ENCODE data around the gene BFSP2. TPM values are rescaled to one million over a fixed set of nuclear protein-coding genes. Genes with fewer than 3 reads are reported as not detected.

The BFSP2 gene
- total RNA-seq, 2 donors from 2014 or later = not detected

DNA sequence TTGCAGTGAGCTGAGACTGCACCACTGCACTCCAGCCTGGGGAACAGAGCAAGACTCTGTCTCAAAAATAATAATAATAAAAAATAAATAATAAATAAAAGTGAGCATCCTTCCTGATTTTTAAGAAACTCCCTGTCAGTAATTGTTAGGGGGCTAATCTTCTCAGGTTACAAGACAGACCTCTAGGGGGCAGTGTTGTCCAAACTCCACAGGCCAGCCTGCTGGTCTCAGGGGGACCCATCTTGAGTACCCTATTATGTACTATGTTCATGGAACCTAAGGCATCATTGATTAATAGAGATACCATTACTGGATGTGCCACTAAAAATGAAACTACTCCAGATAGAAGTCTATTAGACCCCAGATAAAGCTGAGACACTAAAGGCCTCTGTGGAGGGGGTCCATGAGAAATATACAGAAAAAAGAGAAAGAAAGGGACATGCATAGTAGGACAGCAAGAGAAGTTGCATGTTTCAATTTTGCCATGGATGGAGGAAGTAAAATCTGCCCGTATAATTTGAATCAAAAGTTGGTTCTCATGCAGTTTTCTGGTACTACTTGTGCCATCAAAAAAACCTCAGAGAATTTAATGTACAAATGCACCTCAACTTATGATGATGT is 88.2 kb downstream of the BFSP2 start:
- Histone ChIP-seq H3K9me3 (no peaks in the 10 kb centered on the region), H3K27ac (no peak overlapping the region), H3K4me3 (no peak overlapping the region), H3K36me3 (no peaks in the 10 kb centered on the region), H3K27me3 (replicated peaks; ENCODE audit: insufficient read depth) (no peaks in the 10 kb centered on the region), H3K4me1 (replicated peaks) (no peaks in the 10 kb centered on the region)
- WGBS = 93% methylated on average over 1 of the region's 1 CpG
- intact Hi-C loops (cut with DNase I) = no loop called here
- DNase-seq (ENCODE audit: low spot score) = no peak
- no peak for TF ChIP-seq POLR2AphosphoS5 (IDR thresholded peaks at IDR 0.05)
- TF ChIP-seq, protein P1, sequence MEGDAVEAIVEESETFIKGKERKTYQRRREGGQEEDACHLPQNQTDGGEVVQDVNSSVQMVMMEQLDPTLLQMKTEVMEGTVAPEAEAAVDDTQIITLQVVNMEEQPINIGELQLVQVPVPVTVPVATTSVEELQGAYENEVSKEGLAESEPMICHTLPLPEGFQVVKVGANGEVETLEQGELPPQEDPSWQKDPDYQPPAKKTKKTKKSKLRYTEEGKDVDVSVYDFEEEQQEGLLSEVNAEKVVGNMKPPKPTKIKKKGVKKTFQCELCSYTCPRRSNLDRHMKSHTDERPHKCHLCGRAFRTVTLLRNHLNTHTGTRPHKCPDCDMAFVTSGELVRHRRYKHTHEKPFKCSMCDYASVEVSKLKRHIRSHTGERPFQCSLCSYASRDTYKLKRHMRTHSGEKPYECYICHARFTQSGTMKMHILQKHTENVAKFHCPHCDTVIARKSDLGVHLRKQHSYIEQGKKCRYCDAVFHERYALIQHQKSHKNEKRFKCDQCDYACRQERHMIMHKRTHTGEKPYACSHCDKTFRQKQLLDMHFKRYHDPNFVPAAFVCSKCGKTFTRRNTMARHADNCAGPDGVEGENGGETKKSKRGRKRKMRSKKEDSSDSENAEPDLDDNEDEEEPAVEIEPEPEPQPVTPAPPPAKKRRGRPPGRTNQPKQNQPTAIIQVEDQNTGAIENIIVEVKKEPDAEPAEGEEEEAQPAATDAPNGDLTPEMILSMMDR (IDR thresholded peaks at IDR 0.05) = peak in 1 of 4 experiments; percentile 48

DNA sequence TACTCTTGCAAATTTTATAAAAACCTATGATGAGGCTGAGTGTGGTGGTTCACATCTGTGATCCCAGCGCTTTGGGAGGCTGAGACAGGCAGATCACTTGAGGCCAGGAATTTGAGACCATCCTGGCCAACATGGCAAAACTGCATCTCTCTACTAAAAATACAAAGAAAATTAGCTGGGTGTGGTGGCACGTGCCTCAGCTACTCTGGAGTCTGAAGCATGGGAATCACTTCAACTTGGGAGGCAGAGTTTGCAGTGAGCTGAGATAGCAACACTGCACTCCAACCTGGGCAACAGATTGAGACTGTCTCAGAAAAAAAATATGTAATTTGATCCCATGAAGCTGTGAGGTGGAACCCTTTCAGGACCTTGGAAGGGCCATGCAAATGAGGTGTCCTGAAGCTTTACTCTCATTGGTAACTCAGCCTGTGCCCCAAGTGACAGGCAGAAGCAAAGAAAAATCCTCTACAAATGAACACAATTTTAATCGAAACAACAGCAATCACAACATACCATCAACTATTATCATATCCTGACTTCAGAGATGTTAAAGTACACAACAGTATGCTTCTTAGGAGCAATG is 89.0 kb downstream of the BFSP2 start:
- Histone ChIP-seq H3K9me3 (no peaks in the 10 kb centered on the region), H3K27me3 (replicated peaks; ENCODE audit: insufficient read depth) (no peaks in the 10 kb centered on the region), H3K4me1 (replicated peaks) (no peaks in the 10 kb centered on the region), H3K36me3 (no peaks in the 10 kb centered on the region), H3K27ac (no peak overlapping the region), H3K4me3 (no peak overlapping the region)
- TF ChIP-seq POLR2A (IDR thresholded peaks at IDR 0.05) = no peak
- no peak for TF ChIP-seq POLR2AphosphoS5 (IDR thresholded peaks at IDR 0.05)
- TF ChIP-seq, protein P1 (IDR thresholded peaks at IDR 0.05) = no peak
- WGBS = 45% methylated on average over 3 of the region's 3 CpGs
- intact Hi-C loops (cut with DNase I) = no loop called here
- no peak for DNase-seq (ENCODE audit: low spot score)

DNA sequence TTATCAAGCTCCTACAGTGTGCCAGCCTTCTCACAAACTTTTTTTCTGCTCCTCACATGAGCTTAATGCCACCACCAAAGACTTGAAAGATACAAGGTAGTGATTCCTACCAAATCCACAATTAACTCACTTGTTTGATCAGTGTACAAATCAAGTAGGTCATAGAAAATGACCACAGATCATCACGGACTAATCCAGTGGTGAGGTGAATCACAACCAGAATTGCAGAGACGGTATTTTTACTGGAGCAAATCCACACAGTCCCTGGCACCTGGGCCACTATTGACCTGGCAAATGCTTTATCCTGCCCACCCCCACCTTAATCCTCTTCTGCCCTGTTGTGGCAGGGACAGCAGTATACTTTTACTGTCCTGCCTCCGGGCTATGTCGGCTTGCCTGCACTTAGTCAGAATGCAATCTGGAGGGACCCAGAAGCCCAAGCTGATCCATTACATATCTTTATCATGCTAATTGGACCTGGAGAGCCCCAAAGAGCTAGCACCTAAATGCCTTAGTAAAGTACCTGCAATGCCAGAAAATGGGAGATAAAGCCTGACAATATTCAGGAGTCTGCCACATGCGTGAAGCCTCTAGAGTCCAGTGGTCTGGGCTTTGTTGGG is 89.7 kb downstream of the BFSP2 start:
- H3K27ac ChIP-seq = no peak overlapping the region
- intact Hi-C loops (cut with DNase I) = no loop called here

DNA sequence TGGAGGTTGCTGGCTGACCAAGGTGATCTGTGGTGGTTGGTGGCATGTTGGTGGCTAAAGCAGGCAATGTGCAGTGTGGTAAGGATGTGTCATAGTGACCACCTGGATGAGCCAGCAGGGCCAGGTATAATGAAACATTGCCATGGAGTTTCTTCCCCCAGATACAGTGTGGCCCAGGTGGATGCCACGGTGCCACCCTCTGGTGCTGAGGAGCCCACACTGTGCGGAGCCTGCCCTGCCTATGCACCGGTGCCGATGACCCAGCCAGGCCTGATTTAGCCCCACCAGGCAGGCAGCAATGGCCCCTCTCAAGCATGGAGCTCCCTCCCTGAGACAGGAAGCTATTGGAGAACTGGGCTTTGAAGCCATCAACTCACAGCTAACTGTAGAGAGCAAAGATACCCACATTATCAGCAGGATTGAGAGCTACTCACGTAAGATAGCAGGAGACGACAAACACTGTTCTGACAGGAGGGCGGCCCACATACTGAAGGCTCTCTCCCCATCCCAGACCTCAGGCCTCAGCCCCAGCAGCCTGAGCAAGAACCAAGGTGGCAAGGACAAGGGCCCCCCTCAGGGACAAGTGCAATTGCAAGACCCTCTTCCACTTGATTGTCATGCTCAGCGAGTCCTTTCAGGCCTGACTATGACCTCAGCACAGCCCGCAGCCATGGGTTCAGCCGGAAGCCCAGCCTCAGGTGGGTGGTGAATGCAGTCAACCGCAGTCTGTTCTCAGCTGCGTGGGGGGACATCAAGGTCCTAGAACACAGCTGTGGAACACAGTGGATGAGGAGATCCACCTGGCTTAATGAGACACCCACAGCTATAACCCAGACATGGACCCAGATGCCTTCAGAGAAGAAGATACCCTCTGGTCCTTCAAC is 90.9 kb downstream of the BFSP2 start:
- Histone ChIP-seq H3K4me1 (replicated peaks) (no peaks in the 10 kb centered on the region), H3K27ac (no peak overlapping the region), H3K36me3 (no peaks in the 10 kb centered on the region), H3K9me3 (no peaks in the 10 kb centered on the region), H3K27me3 (replicated peaks; ENCODE audit: insufficient read depth) (no peaks in the 10 kb centered on the region), H3K4me3 (no peak overlapping the region)
- TF ChIP-seq POLR2A (IDR thresholded peaks at IDR 0.05) = no peak
- TF ChIP-seq POLR2AphosphoS5 (IDR thresholded peaks at IDR 0.05) = no peak
- TF ChIP-seq, protein P1 (IDR thresholded peaks at IDR 0.05) = no peak
- DNase-seq (ENCODE audit: low spot score) = no peak
- intact Hi-C loops (cut with DNase I) = no loop called here
- WGBS = 95% methylated on average over 12 of the region's 12 CpGs

More for the DNA sequence above, 89.7 kb downstream of the BFSP2 start:
- WGBS = 81% methylated on average over 5 of the region's 5 CpGs
- Histone ChIP-seq H3K36me3 (no peaks in the 10 kb centered on the region), H3K27me3 (replicated peaks; ENCODE audit: insufficient read depth) (no peaks in the 10 kb centered on the region), H3K9me3 (no peaks in the 10 kb centered on the region), H3K4me3 (no peak overlapping the region), H3K4me1 (replicated peaks) (no peaks in the 10 kb centered on the region)
- no peak for TF ChIP-seq POLR2A (IDR thresholded peaks at IDR 0.05)
- TF ChIP-seq POLR2AphosphoS5 (IDR thresholded peaks at IDR 0.05) = no peak
- TF ChIP-seq, protein P1 (IDR thresholded peaks at IDR 0.05) = no peak
- DNase-seq (ENCODE audit: low spot score) = no peak
